ENCODE data around the gene GJA5. TPM values are rescaled to one million over a fixed set of nuclear protein-coding genes. Genes with fewer than 3 reads are reported as not detected.

GJA5 gene
- total RNA-seq, 1 experiment from 2014 or later: 0.39 TPM

DNA sequence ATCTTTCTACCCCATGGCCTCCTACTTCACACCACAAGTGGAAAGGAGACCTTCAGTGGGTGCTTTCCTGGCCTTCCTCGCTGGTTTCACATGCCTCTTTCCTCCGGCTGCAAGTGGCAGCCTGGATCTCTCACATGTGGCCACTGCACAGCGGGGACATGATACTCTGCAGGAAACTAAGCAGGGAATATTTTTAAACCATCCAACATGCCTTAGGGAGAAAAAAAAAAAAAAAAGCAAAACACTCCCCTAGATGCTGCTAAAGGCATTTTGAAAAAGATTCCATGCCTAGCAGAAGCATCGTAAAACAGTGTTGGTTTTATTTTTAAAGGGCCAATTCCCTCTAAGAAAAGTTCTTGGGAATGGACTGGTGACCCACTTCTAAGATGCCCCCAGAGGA is 12.2 kb upstream of the GJA5 start:
- Histone ChIP-seq H3K27ac (ENCODE audit: insufficient read length, low read depth, low read length) (no peak overlapping the region), H2BK120ac (ENCODE audit: low read depth, low read length, poor library complexity, severe bottlenecking) (no peak overlapping the region), H2BK5ac (ENCODE audit: insufficient read length, low read length) (no peak overlapping the region), H3K4me2 (ENCODE audit: insufficient read depth, insufficient read length, low read length) (peak overlapping the region; percentile 52), H3K14ac (ENCODE audit: insufficient read depth, low read length) (no peak overlapping the region; the same call in 1 of the 2 replicates), H3T11ph (ENCODE audit: low read length) (no peak overlapping the region), H3K79me1 (ENCODE audit: insufficient read depth, low read depth, low read length, poor library complexity, severe bottlenecking) (no peaks in the 10 kb centered on the region), H3K79me2 (ENCODE audit: insufficient read depth, low read length) (no peaks in the 10 kb centered on the region), H2BK12ac (ENCODE audit: insufficient read length, low read depth, low read length) (no peak overlapping the region), H3K4me1 (ENCODE audit: insufficient read depth, low read length) (peaks cover 7% of the 10 kb centered on the region; the same call in 1 of the 2 replicates), H3K4ac (ENCODE audit: low read depth, low read length) (no peak overlapping the region), H2AFZ (ENCODE audit: low read length) (no peak overlapping the region), H3K9me3 (ENCODE audit: control insufficient read depth, low read depth, low read length) (no peaks in the 10 kb centered on the region), H4K20me1 (ENCODE audit: control insufficient read depth, insufficient read depth, insufficient read length) (no peaks in the 10 kb centered on the region), H4K5ac (ENCODE audit: insufficient read length, low read depth, low read length) (no peak overlapping the region), H3K27me3 (ENCODE audit: insufficient read depth, low read length) (no peaks in the 10 kb centered on the region; the same call in 1 of the 2 replicates), H2AK5ac (ENCODE audit: insufficient read length, low read length) (no peak overlapping the region), H3K18ac (ENCODE audit: insufficient read length, low read depth, low read length) (no peak overlapping the region), H2BK20ac (ENCODE audit: low read depth, low read length, poor library complexity, severe bottlenecking) (no peak overlapping the region), H2BK15ac (ENCODE audit: low read depth, low read length) (no peak overlapping the region), H4K8ac (replicated peaks; ENCODE audit: insufficient read length, low read depth, low read length) (no peak overlapping the region), H3K23me2 (ENCODE audit: insufficient read length, low read depth, low read length, poor library complexity, severe bottlenecking) (peaks cover 3% of the 10 kb centered on the region), H3K9ac (ENCODE audit: extremely low read depth, insufficient read length, low read length) (no peak overlapping the region), H4K91ac (ENCODE audit: insufficient read length, low read depth, low read length) (no peak overlapping the region), H3K23ac (ENCODE audit: insufficient read length, low read depth, low read length) (no peak overlapping the region), H3K56ac (ENCODE audit: insufficient read length, low read depth, low read length) (no peak overlapping the region)
- Mint-ChIP-seq H3K4me3 (no peak overlapping the region; a peak in 1 of 5 replicates), H3K27ac (no peak overlapping the region), H3K36me3 (ENCODE audit: insufficient read depth in 1 of 3, low read depth in 3 of 3) (no peaks in the 10 kb centered on the region), H3K9me3 (no peaks in the 10 kb centered on the region; a peak in 1 of 5 replicates), H3K27me3 (ENCODE audit: low read depth) (peaks cover 18% of the 10 kb centered on the region), H3K4me1 (peaks cover 11 to 13% of the 10 kb centered on the region in 2 experiments)
- DNase-seq: no peak
- WGBS (ENCODE audit: extremely low coverage, insufficient read length, low lambda C conversion rate): no CpG with 5 or more reads among the region's 4 CpGs
- TF ChIP-seq, protein P1, sequence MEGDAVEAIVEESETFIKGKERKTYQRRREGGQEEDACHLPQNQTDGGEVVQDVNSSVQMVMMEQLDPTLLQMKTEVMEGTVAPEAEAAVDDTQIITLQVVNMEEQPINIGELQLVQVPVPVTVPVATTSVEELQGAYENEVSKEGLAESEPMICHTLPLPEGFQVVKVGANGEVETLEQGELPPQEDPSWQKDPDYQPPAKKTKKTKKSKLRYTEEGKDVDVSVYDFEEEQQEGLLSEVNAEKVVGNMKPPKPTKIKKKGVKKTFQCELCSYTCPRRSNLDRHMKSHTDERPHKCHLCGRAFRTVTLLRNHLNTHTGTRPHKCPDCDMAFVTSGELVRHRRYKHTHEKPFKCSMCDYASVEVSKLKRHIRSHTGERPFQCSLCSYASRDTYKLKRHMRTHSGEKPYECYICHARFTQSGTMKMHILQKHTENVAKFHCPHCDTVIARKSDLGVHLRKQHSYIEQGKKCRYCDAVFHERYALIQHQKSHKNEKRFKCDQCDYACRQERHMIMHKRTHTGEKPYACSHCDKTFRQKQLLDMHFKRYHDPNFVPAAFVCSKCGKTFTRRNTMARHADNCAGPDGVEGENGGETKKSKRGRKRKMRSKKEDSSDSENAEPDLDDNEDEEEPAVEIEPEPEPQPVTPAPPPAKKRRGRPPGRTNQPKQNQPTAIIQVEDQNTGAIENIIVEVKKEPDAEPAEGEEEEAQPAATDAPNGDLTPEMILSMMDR (conservative IDR thresholded peaks at IDR 0.05): no peak
